Subcutaneous abdominal adipose tissue (tissue), 5 donors: Measurements from ENCODE around the gene LITAFD.

ENCODE experiments used
- H3K27ac ChIP-seq: one replicate; pipeline ENCODE4 v1.7.0; 2013; ENCODE audit warnings: low read depth, mild to moderate bottlenecking, inconsistent platforms, low read length, moderate library complexity
- H3K27me3 ChIP-seq, 5 donors: one replicate each; pipeline ENCODE4 v1.7.0; 2013; ENCODE audit warnings: low read length in 5 of 5, inconsistent platforms in 1 of 5; ENCODE audit not compliant: control insufficient read depth in 5 of 5, insufficient read depth in 4 of 5
- H3K36me3 ChIP-seq, 5 donors: one replicate each; pipeline ENCODE4 v1.7.0; 2013; ENCODE audit warnings: low read length in 5 of 5; ENCODE audit not compliant: control insufficient read depth in 5 of 5, insufficient read depth in 5 of 5
- H3K4me1 ChIP-seq, 5 donors: one replicate each; pipeline ENCODE4 v1.7.0; 2013; ENCODE audit warnings: low read length in 5 of 5, mild to moderate bottlenecking in 3 of 5, moderate library complexity in 1 of 5; ENCODE audit not compliant: control insufficient read depth in 5 of 5, insufficient read depth in 5 of 5
- H3K4me3 ChIP-seq, 5 donors: one replicate each; pipeline ENCODE4 v1.7.0; 2013; ENCODE audit warnings: low read length in 5 of 5, low read depth in 1 of 5
- H3K9ac ChIP-seq, 5 donors: one replicate each; pipeline ENCODE4 v1.7.0; 2013; ENCODE audit warnings: low read length in 5 of 5, mild to moderate bottlenecking in 4 of 5, moderate library complexity in 3 of 5
- H3K9me3 ChIP-seq, 5 donors: one replicate each; pipeline ENCODE4 v1.7.0; 2013; ENCODE audit warnings: low read length in 5 of 5; ENCODE audit not compliant: control insufficient read depth in 5 of 5
- donor health status: healthy.
- donor health status: healthy.
- donor health status: healthy.
- donor health status: healthy.
- donor health status: healthy.

The LITAFD gene

GRCh38 chr16:8848231-8848938, 33.8 kb upstream of the LITAFD start:
- Histone ChIP-seq H3K27ac (peak overlapping the region; percentile 51), H3K4me1 (peaks cover 9 to 41% (median 27%) of the 10 kb centered on the region in 5 donors), H3K9me3 (no peaks in the 10 kb centered on the region), H3K4me3 (no peak overlapping the region), H3K27me3 (no peaks in the 10 kb centered on the region), H3K36me3 (peaks cover 0 to 45% (median 26%) of the 10 kb centered on the region in 5 donors), H3K9ac (no peak overlapping the region)

- peaks cover 9 to 46% (median 32%) of the 10 kb centered on the region in 5 donors for H3K4me1 ChIP-seq
- H3K9me3 ChIP-seq, result no peaks in the 10 kb centered on the region
- no peak overlapping the region for H3K4me3 ChIP-seq
- H3K27me3 ChIP-seq, result no peaks in the 10 kb centered on the region
- no peak overlapping the region for H3K9ac ChIP-seq
- peak overlapping the region; percentile 51 for H3K27ac ChIP-seq
- peaks cover 0 to 47% (median 26%) of the 10 kb centered on the region in 5 donors for H3K36me3 ChIP-seq
Observed at GRCh38 chr16:8848939-8849391, 33.2 kb upstream of the LITAFD start.

GRCh38 chr16:8849411-8850011, 32.6 kb upstream of the LITAFD start:
- H3K27ac ChIP-seq, result peak overlapping the region; percentile 51
- H3K36me3 ChIP-seq, result peaks cover 0 to 50% (median 30%) of the 10 kb centered on the region in 5 donors
- peaks cover 9 to 52% (median 35%) of the 10 kb centered on the region in 5 donors for H3K4me1 ChIP-seq
- H3K9ac ChIP-seq, result no peak overlapping the region
- H3K9me3 ChIP-seq, result no peaks in the 10 kb centered on the region
- no peak overlapping the region for H3K4me3 ChIP-seq
- H3K27me3 ChIP-seq, result no peaks in the 10 kb centered on the region

- Histone ChIP-seq H3K9me3 (no peaks in the 10 kb centered on the region), H3K4me1 (peaks cover 9 to 58% (median 38%) of the 10 kb centered on the region in 5 donors), H3K4me3 (peak overlapping the region in 2 of 5 donors; percentile 1 to 12), H3K36me3 (peaks cover 0 to 58% (median 38%) of the 10 kb centered on the region in 5 donors), H3K27me3 (no peaks in the 10 kb centered on the region), H3K27ac (peak overlapping the region; percentile 51), H3K9ac (peak overlapping the region in 2 of 5 donors; percentile 24 to 28)
Observed at GRCh38 chr16:8850279-8850885, 31.8 kb upstream of the LITAFD start.

- H3K4me3 ChIP-seq, result no peak overlapping the region
- no peaks in the 10 kb centered on the region for H3K9me3 ChIP-seq
- H3K9ac ChIP-seq, result no peak overlapping the region
- peaks cover 0 to 70% (median 49%) of the 10 kb centered on the region in 5 donors for H3K36me3 ChIP-seq
- H3K27me3 ChIP-seq, result no peaks in the 10 kb centered on the region
- H3K27ac ChIP-seq, result peak overlapping the region; percentile 65
- peaks cover 9 to 64% (median 42%) of the 10 kb centered on the region in 5 donors for H3K4me1 ChIP-seq
Observed at GRCh38 chr16:8851761-8852403, 30.3 kb upstream of the LITAFD start.

GRCh38 chr16:8852534-8852933, 29.6 kb upstream of the LITAFD start:
- peak overlapping the region; percentile 65 for H3K27ac ChIP-seq
- peaks cover 0 to 70% (median 48%) of the 10 kb centered on the region in 5 donors for H3K36me3 ChIP-seq
- no peak overlapping the region for H3K4me3 ChIP-seq
- H3K27me3 ChIP-seq, result no peaks in the 10 kb centered on the region
- H3K4me1 ChIP-seq, result peaks cover 9 to 65% (median 44%) of the 10 kb centered on the region in 5 donors
- no peaks in the 10 kb centered on the region for H3K9me3 ChIP-seq
- no peak overlapping the region for H3K9ac ChIP-seq

- no peaks in the 10 kb centered on the region for H3K27me3 ChIP-seq
- H3K9me3 ChIP-seq, result no peaks in the 10 kb centered on the region
- H3K4me1 ChIP-seq, result peaks cover 9 to 65% (median 44%) of the 10 kb centered on the region in 5 donors
- H3K9ac ChIP-seq, result peak overlapping the region in 1 of 5 donors; percentile 33
- no peak overlapping the region for H3K4me3 ChIP-seq
- peak overlapping the region; percentile 65 for H3K27ac ChIP-seq
- peaks cover 0 to 67% (median 48%) of the 10 kb centered on the region in 5 donors for H3K36me3 ChIP-seq
Observed at GRCh38 chr16:8853150-8853549, 29.0 kb upstream of the LITAFD start.

GRCh38 chr16:8853611-8854010, 28.5 kb upstream of the LITAFD start:
- H3K9ac ChIP-seq, result no peak overlapping the region
- H3K4me1 ChIP-seq, result peaks cover 9 to 69% (median 44%) of the 10 kb centered on the region in 5 donors
- H3K4me3 ChIP-seq, result no peak overlapping the region
- H3K9me3 ChIP-seq, result no peaks in the 10 kb centered on the region
- H3K27me3 ChIP-seq, result no peaks in the 10 kb centered on the region
- peak overlapping the region; percentile 65 for H3K27ac ChIP-seq
- H3K36me3 ChIP-seq, result peaks cover 0 to 67% (median 48%) of the 10 kb centered on the region in 5 donors

- no peaks in the 10 kb centered on the region for H3K27me3 ChIP-seq
- peaks cover 9 to 63% (median 44%) of the 10 kb centered on the region in 5 donors for H3K4me1 ChIP-seq
- peak overlapping the region; percentile 23 for H3K27ac ChIP-seq
- H3K4me3 ChIP-seq, result no peak overlapping the region
- H3K9ac ChIP-seq, result no peak overlapping the region
- peaks cover 0 to 67% (median 49%) of the 10 kb centered on the region in 5 donors for H3K36me3 ChIP-seq
- no peaks in the 10 kb centered on the region for H3K9me3 ChIP-seq
Observed at GRCh38 chr16:8854298-8854948, 27.7 kb upstream of the LITAFD start.
